CD4-positive, alpha-beta T cell (primary cell): ENCODE measurements around the gene RFTN2. TPM values are rescaled to one million over a fixed set of nuclear protein-coding genes. Genes with fewer than 3 reads are reported as not detected.
A peak's percentile ranks its signal among the peaks of the same experiment; 100 is the strongest.

ENCODE experiments used
- ATAC-seq: fragments of 200-7000 bp; cut with Tn5 transposase; one replicate; pipeline ENCODE4 v1.10.0; 2022; ENCODE audit warnings: mild to moderate bottlenecking; ENCODE audit not compliant: poor library complexity
- CTCF ChIA-PET: fragments of 350-600 bp; sonication (Branson Sonifier 250); formaldehyde crosslinking; loops from one replicate; lab custom pipeline; 2021; ENCODE audit warnings: antibody characterized with exemption, inconsistent platforms; lab: Charles Lee
- POLR2A ChIA-PET: fragments of 350-600 bp; sonication (Branson Sonifier 250); formaldehyde crosslinking; loops from one replicate; lab custom pipeline; 2021; ENCODE audit warnings: antibody characterized with exemption, inconsistent platforms; lab: Charles Lee
- DNase-seq, 14 experiments: peaks; one replicate each; pipeline ENCODE4 v3.0.0-alpha.2; 2013 to 2020; ENCODE audit warnings: mixed read lengths in 2 of 14
- H3K27ac ChIP-seq, 2 donors: one replicate each; pipeline versions ENCODE4 v1.5.1 to v1.7.0; 2013; ENCODE audit warnings: low read length in 2 of 2, low read depth in 1 of 2, mild to moderate bottlenecking in 1 of 2
- H3K27me3 ChIP-seq, 2 experiments: 1 replicate in 1 of 2; 2 replicates in 1 of 2; pipeline versions ENCODE4 v1.6.1 to v1.7.0; 2013; ENCODE audit warnings: low read length in 2 of 2, control low read depth in 1 of 2, mild to moderate bottlenecking in 1 of 2, moderate library complexity in 1 of 2; ENCODE audit not compliant: insufficient read depth in 2 of 2, control insufficient read depth in 1 of 2
- H3K36me3 ChIP-seq: one replicate; pipeline ENCODE4 v1.6.1; 2013; ENCODE audit warnings: low read length, control low read depth; ENCODE audit not compliant: insufficient read depth
- H3K4me1 ChIP-seq: one replicate; pipeline ENCODE4 v1.6.1; 2013; ENCODE audit warnings: low read length, control low read depth; ENCODE audit not compliant: insufficient read depth
- H3K4me3 ChIP-seq: one replicate; pipeline ENCODE4 v1.5.1; 2013; ENCODE audit warnings: mild to moderate bottlenecking, low read length, moderate library complexity
- H3K9me3 ChIP-seq, 2 experiments: 1 replicate in 1 of 2; 2 replicates in 1 of 2; pipeline versions ENCODE4 v1.6.1 to v1.7.0; 2013; ENCODE audit warnings: low read length in 2 of 2, mild to moderate bottlenecking in 2 of 2, control low read depth in 1 of 2, moderate library complexity in 1 of 2; ENCODE audit not compliant: control insufficient read depth in 1 of 2, insufficient read depth in 1 of 2
- H3K27ac Mint-ChIP-seq: one replicate; pipeline ENCODE4 v1.8.0; 2020; ENCODE audit warnings: mixed read lengths
- H3K27me3 Mint-ChIP-seq: one replicate; pipeline ENCODE4 v1.8.0; 2021; ENCODE audit warnings: mixed read lengths
- H3K36me3 Mint-ChIP-seq: one replicate; pipeline ENCODE4 v1.8.0; 2021; ENCODE audit warnings: low read depth, mixed read lengths
- H3K4me1 Mint-ChIP-seq: one replicate; pipeline ENCODE4 v1.8.0; 2021; ENCODE audit warnings: low read depth, mixed read lengths
- H3K4me3 Mint-ChIP-seq: one replicate; pipeline ENCODE4 v1.8.0; 2020; ENCODE audit warnings: mild to moderate bottlenecking, mixed read lengths
- H3K9me3 Mint-ChIP-seq: one replicate; pipeline ENCODE4 v1.8.0; 2020; ENCODE audit warnings: mixed read lengths
- intact Hi-C, 2 experiments: fragments of 100-400 bp; cut with DNase I in 1 of 2; cut with micrococcal nuclease in 1 of 2; formaldehyde crosslinking; loops; one replicate each; pipeline versions ENCODE4 v1.15.1 to v1.9.0; 2023 to 2025; cut with DNase I, micrococcal nuclease
- total RNA-seq, 174 experiments: library from RNA in 2 of 174; stranded (reverse) in 2 of 174; gene quantifications; one replicate each; pipeline ENCODE4 v1.2.3 and lab custom pipeline; 2021 to 2026
- TF ChIP-seq, protein P1 (sequence below): fragments of 200-600 bp; IDR thresholded peaks from one replicate; pipeline ENCODE4 v1.8.0; 2022; ENCODE audit warnings: antibody characterized with exemption, mild to moderate bottlenecking

The RFTN2 gene
- total RNA-seq, 2 experiments from 2014 or later = not detected

GRCh38 chr2:197705912-197706838, 30.8 kb upstream of the RFTN2 start:
- DNase-seq = peak in 6 of 14 experiments; percentile 1 to 52 (median 18)
- intact Hi-C loops = loop anchor here (2.0 to 10.0 kb wide), 11 partner anchors 71 to 1759 kb away; partner anchors contain the start of genes C2orf66 (in 1 of the 2), CCDC150 (in 1 of the 2), HSPD1 (in 1 of the 2) and MOB4 (in 1 of the 2)
- Histone ChIP-seq H3K27me3 (peaks cover 0 to 4% of the 10 kb centered on the region in 2 experiments), H3K9me3 (no peaks in the 10 kb centered on the region), H3K4me1 (peaks cover 36% of the 10 kb centered on the region), H3K27ac (peak overlapping the region in 1 of 2 donors; percentile 60), H3K36me3 (peaks cover 6% of the 10 kb centered on the region), H3K4me3 (peak overlapping the region; percentile 99)
- no peaks in the 10 kb centered on the region for H3K9me3 Mint-ChIP-seq
- H3K36me3 Mint-ChIP-seq = peaks cover 21% of the 10 kb centered on the region
- peak overlapping the region; percentile 86 for H3K4me3 Mint-ChIP-seq
- no peaks in the 10 kb centered on the region for H3K27me3 Mint-ChIP-seq
- POLR2A ChIA-PET = interaction anchor here (0.6 to 2.9 kb wide), 9 partner anchors 9 to 432 kb away, joined by 3 to 24 read pairs (median 5); partner anchors contain the start of genes COQ10B, HSPD1, HSPE1 and MOB4
- ATAC-seq = no peak
- TF ChIP-seq, protein P1, sequence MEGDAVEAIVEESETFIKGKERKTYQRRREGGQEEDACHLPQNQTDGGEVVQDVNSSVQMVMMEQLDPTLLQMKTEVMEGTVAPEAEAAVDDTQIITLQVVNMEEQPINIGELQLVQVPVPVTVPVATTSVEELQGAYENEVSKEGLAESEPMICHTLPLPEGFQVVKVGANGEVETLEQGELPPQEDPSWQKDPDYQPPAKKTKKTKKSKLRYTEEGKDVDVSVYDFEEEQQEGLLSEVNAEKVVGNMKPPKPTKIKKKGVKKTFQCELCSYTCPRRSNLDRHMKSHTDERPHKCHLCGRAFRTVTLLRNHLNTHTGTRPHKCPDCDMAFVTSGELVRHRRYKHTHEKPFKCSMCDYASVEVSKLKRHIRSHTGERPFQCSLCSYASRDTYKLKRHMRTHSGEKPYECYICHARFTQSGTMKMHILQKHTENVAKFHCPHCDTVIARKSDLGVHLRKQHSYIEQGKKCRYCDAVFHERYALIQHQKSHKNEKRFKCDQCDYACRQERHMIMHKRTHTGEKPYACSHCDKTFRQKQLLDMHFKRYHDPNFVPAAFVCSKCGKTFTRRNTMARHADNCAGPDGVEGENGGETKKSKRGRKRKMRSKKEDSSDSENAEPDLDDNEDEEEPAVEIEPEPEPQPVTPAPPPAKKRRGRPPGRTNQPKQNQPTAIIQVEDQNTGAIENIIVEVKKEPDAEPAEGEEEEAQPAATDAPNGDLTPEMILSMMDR = no peak
- H3K4me1 Mint-ChIP-seq = peaks cover 49% of the 10 kb centered on the region
- peak overlapping the region; percentile 90 for H3K27ac Mint-ChIP-seq
- CTCF ChIA-PET = no interaction called here

GRCh38 chr2:197705121-197705911, 29.9 kb upstream of the RFTN2 start, which contains the start of gene MARS2:
MARS2 (plus strand) TSS chr2:197705369; CDS start chr2:197705406, 37 bp downstream.
- peak; percentile 84 to 98 (median 92) for DNase-seq
- peaks cover 0 to 6% of the 10 kb centered on the region in 2 experiments for H3K27me3 ChIP-seq
- peaks cover 34% of the 10 kb centered on the region for H3K4me1 ChIP-seq
- ATAC-seq = peak; percentile 80
- no peaks in the 10 kb centered on the region for H3K9me3 ChIP-seq
- Mint-ChIP-seq H3K4me3 (peak within 1 kb of the TSS; percentile 86), H3K27me3 (no peaks in the 10 kb centered on the region), H3K27ac (peak within 1 kb of the TSS; percentile 90), H3K4me1 (peaks cover 49% of the 10 kb centered on the region), H3K36me3 (peaks cover 17% of the 10 kb centered on the region), H3K9me3 (no peaks in the 10 kb centered on the region)
- intact Hi-C loops = loop anchor here in 1 of 2 experiments (5.0 to 10.0 kb wide), 9 partner anchors 72 to 1759 kb away; partner anchors contain the start of genes C2orf66, CCDC150, HSPD1 and MOB4
- TF ChIP-seq, protein P1 = no peak
- H3K36me3 ChIP-seq = peaks cover 6% of the 10 kb centered on the region
- ChIA-PET POLR2A (interaction anchor here (0.8 to 2.9 kb wide), 13 partner anchors 11 to 420 kb away, joined by 3 to 26 read pairs (median 5); partner anchors contain the start of genes COQ10B, HSPD1, HSPE1 and MOB4), CTCF (interaction anchor here (0.8 to 0.9 kb wide), 2 partner anchors 11 to 274 kb away, joined by 3 read pairs; no protein-coding TSS in a partner anchor)
- H3K27ac ChIP-seq = peak within 1 kb of the TSS; percentile 86 to 88
- peak within 1 kb of the TSS; percentile 99 for H3K4me3 ChIP-seq
